Spinal cord (tissue), 10 donors: Measurements from ENCODE around the gene SLC10A3. TPM values are rescaled to one million over a fixed set of nuclear protein-coding genes. Genes with fewer than 3 reads are reported as not detected.

ENCODE experiments used
- DNase-seq, 6 donors: peaks; one replicate each; pipeline versions ENCODE4 v3.0.0 to v3.0.0-alpha.2; 2013 to 2015; ENCODE audit warnings: low spot score in 6 of 6, low read depth in 4 of 6
- H3K27ac ChIP-seq: one replicate; pipeline ENCODE4 v1.5.1; 2013; ENCODE audit warnings: low read depth, low read length, control low read depth
- H3K27me3 ChIP-seq: one replicate; pipeline ENCODE4 v1.6.1; 2013; ENCODE audit warnings: low read length; ENCODE audit not compliant: control insufficient read depth, insufficient read depth
- H3K36me3 ChIP-seq: one replicate; pipeline ENCODE4 v1.6.1; 2013; ENCODE audit warnings: low read length; ENCODE audit not compliant: control insufficient read depth, insufficient read depth
- H3K4me1 ChIP-seq: one replicate; pipeline ENCODE4 v1.6.1; 2013; ENCODE audit warnings: low read length; ENCODE audit not compliant: control insufficient read depth, insufficient read depth
- H3K4me3 ChIP-seq: one replicate; pipeline ENCODE4 v1.5.1; 2013; ENCODE audit warnings: low read depth, low read length, control low read depth
- H3K9me3 ChIP-seq: one replicate; pipeline ENCODE4 v1.6.1; 2013; ENCODE audit warnings: low read length; ENCODE audit not compliant: control insufficient read depth, insufficient read depth
- WGBS: methylation state at CpG from one replicate; pipeline ENCODE4 v1.1.5; 2013; ENCODE audit warnings: missing lambda C conversion rate; ENCODE audit not compliant: insufficient coverage; 5-methylcytosine and 5-hydroxymethylcytosine counted together
- polyA plus RNA-seq, 2 donors: library from polyadenylated mRNA; unstranded; fragments of 120-200 nt; gene quantifications; one replicate each; pipeline ENCODE4 v1.2.1, GENCODE V29; 2013; ENCODE audit not compliant: insufficient read length in 2 of 2
- total RNA-seq, 2 donors: library from RNA; depleted of rRNA in 1 of 2; stranded (reverse); fragments of 120-200 nt in 1 of 2; fragments of >200 nt in 1 of 2; gene quantifications; one replicate each; pipeline versions ENCODE4 v1.2.3 to v1.2.4, GENCODE V29; 2013 to 2014
- donor health status: healthy.

The SLC10A3 gene
- total and polyA plus RNA-seq, 4 donors, result 4.9 to 13.9 (median 9.3) TPM

GRCh38 chrX:154512879-154513553, 22.6 kb upstream of the SLC10A3 start:
- WGBS, result 90% methylated on average over 14 of the region's 16 CpGs
- no peaks in the 10 kb centered on the region for H3K9me3 ChIP-seq
- peaks cover 25% of the 10 kb centered on the region for H3K36me3 ChIP-seq
- no peak overlapping the region for H3K27ac ChIP-seq
- H3K27me3 ChIP-seq, result no peaks in the 10 kb centered on the region
- no peak for DNase-seq
- no peak overlapping the region for H3K4me3 ChIP-seq
- peaks cover 22% of the 10 kb centered on the region for H3K4me1 ChIP-seq

- 96% methylated on average over 8 of the region's 12 CpGs for WGBS
- no peak overlapping the region for H3K27ac ChIP-seq
- H3K27me3 ChIP-seq, result no peaks in the 10 kb centered on the region
These were observed 21.3 kb upstream of the SLC10A3 start for GRCh38 chrX:154511761-154512160.

GRCh38 chrX:154509455-154509854, 19.0 kb upstream of the SLC10A3 start:
- no peak overlapping the region for H3K4me3 ChIP-seq
- H3K9me3 ChIP-seq, result no peaks in the 10 kb centered on the region
- H3K27me3 ChIP-seq, result no peaks in the 10 kb centered on the region

More at GRCh38 chrX:154511761-154512160, 21.3 kb upstream of the SLC10A3 start:
- Histone ChIP-seq H3K4me1 (peaks cover 21% of the 10 kb centered on the region), H3K9me3 (no peaks in the 10 kb centered on the region), H3K4me3 (no peak overlapping the region), H3K36me3 (peaks cover 38% of the 10 kb centered on the region)
- DNase-seq, result no peak

GRCh38 chrX:154508384-154508745, 17.9 kb upstream of the SLC10A3 start:
- H3K27ac ChIP-seq, result no peak overlapping the region
- 90% methylated on average over 11 of the region's 13 CpGs for WGBS
- H3K4me1 ChIP-seq, result peaks cover 15% of the 10 kb centered on the region
- H3K9me3 ChIP-seq, result no peaks in the 10 kb centered on the region
- no peaks in the 10 kb centered on the region for H3K27me3 ChIP-seq
- H3K36me3 ChIP-seq, result peaks cover 51% of the 10 kb centered on the region
- H3K4me3 ChIP-seq, result no peak overlapping the region
- DNase-seq, result no peak

More at GRCh38 chrX:154509455-154509854, 19.0 kb upstream of the SLC10A3 start:
- no peak for DNase-seq
- H3K4me1 ChIP-seq, result peaks cover 15% of the 10 kb centered on the region
- WGBS, result 60% methylated on average over 1 of the region's 5 CpGs
- no peak overlapping the region for H3K27ac ChIP-seq
- peaks cover 51% of the 10 kb centered on the region for H3K36me3 ChIP-seq

GRCh38 chrX:154507673-154508383, 17.4 kb upstream of the SLC10A3 start:
- H3K4me1 ChIP-seq, result peaks cover 15% of the 10 kb centered on the region
- WGBS, result 81% methylated on average over 14 of the region's 24 CpGs
- peaks cover 48% of the 10 kb centered on the region for H3K36me3 ChIP-seq
- no peaks in the 10 kb centered on the region for H3K27me3 ChIP-seq
- no peaks in the 10 kb centered on the region for H3K9me3 ChIP-seq
- H3K4me3 ChIP-seq, result no peak overlapping the region
- H3K27ac ChIP-seq, result no peak overlapping the region
- no peak for DNase-seq

GRCh38 chrX:154506483-154507332, 16.3 kb upstream of the SLC10A3 start:
- no peak overlapping the region for H3K27ac ChIP-seq
- no peak for DNase-seq
- no peaks in the 10 kb centered on the region for H3K9me3 ChIP-seq
- WGBS, result 85% methylated on average over 37 of the region's 37 CpGs
- H3K4me3 ChIP-seq, result no peak overlapping the region
- no peaks in the 10 kb centered on the region for H3K27me3 ChIP-seq
- H3K4me1 ChIP-seq, result peaks cover 15% of the 10 kb centered on the region
- H3K36me3 ChIP-seq, result peaks cover 41% of the 10 kb centered on the region

GRCh38 chrX:154505734-154506133, 15.3 kb upstream of the SLC10A3 start:
- Histone ChIP-seq H3K27me3 (no peaks in the 10 kb centered on the region), H3K36me3 (peaks cover 38% of the 10 kb centered on the region), H3K4me1 (peaks cover 15% of the 10 kb centered on the region), H3K27ac (no peak overlapping the region), H3K9me3 (no peaks in the 10 kb centered on the region), H3K4me3 (no peak overlapping the region)
- no peak for DNase-seq
- WGBS, result 80% methylated on average over 10 of the region's 12 CpGs

- no peak overlapping the region for H3K27ac ChIP-seq
- 100% methylated on average over 1 of the region's 3 CpGs for WGBS
These were observed 12.6 kb upstream of the SLC10A3 start for GRCh38 chrX:154502989-154503388.

GRCh38 chrX:154502098-154502497, 11.7 kb upstream of the SLC10A3 start:
- 82% methylated on average over 7 of the region's 8 CpGs for WGBS
- H3K9me3 ChIP-seq, result no peaks in the 10 kb centered on the region
- H3K4me3 ChIP-seq, result no peak overlapping the region
- peaks cover 7% of the 10 kb centered on the region for H3K4me1 ChIP-seq
- no peak for DNase-seq
- peaks cover 16% of the 10 kb centered on the region for H3K36me3 ChIP-seq
- H3K27ac ChIP-seq, result no peak overlapping the region
- H3K27me3 ChIP-seq, result no peaks in the 10 kb centered on the region

More at GRCh38 chrX:154502989-154503388, 12.6 kb upstream of the SLC10A3 start:
- no peaks in the 10 kb centered on the region for H3K27me3 ChIP-seq
- DNase-seq, result no peak
- peaks cover 25% of the 10 kb centered on the region for H3K36me3 ChIP-seq
- H3K4me1 ChIP-seq, result peaks cover 15% of the 10 kb centered on the region
- no peaks in the 10 kb centered on the region for H3K9me3 ChIP-seq
- H3K4me3 ChIP-seq, result no peak overlapping the region
